H9 (cell line): ENCODE results near the gene CTNNA3. TPM values are rescaled to one million over a fixed set of nuclear protein-coding genes. Genes with fewer than 3 reads are reported as not detected.

ENCODE experiments used
- DNase-seq: peaks from one replicate; pipeline ENCODE4 v3.0.0-alpha.2; 2017
- H2AFZ ChIP-seq: one replicate; pipeline ENCODE4 v1.6.1; 2013; ENCODE audit warnings: mild to moderate bottlenecking, low read length, control low read depth, moderate library complexity
- H2AK5ac ChIP-seq: 2 replicates; pipeline ENCODE4 v1.6.1; 2013; ENCODE audit warnings: low read length, control low read depth, mixed read lengths; ENCODE audit not compliant: insufficient read length
- H2BK120ac ChIP-seq: one replicate; pipeline ENCODE4 v1.6.1; 2013; ENCODE audit warnings: low read depth, mild to moderate bottlenecking, low read length, control low read depth, inconsistent platforms; ENCODE audit not compliant: poor library complexity, severe bottlenecking
- H2BK12ac ChIP-seq: 2 replicates; pipeline ENCODE4 v1.6.1; 2013; ENCODE audit warnings: low read length, control low read depth, mixed read lengths, low read depth; ENCODE audit not compliant: insufficient read length
- H2BK15ac ChIP-seq: 2 replicates; pipeline ENCODE4 v1.6.1; 2013; ENCODE audit warnings: low read depth, low read length, control low read depth
- H2BK20ac ChIP-seq: one replicate; pipeline ENCODE4 v1.6.1; 2013; ENCODE audit warnings: low read depth, mild to moderate bottlenecking, low read length, control low read depth, inconsistent platforms; ENCODE audit not compliant: poor library complexity, severe bottlenecking
- H2BK5ac ChIP-seq: 2 replicates; pipeline ENCODE4 v1.6.1; 2013; ENCODE audit warnings: low read length, control low read depth, mixed read lengths; ENCODE audit not compliant: insufficient read length
- H3K14ac ChIP-seq: 2 replicates; pipeline ENCODE4 v1.6.1; 2013; ENCODE audit warnings: low read length, control low read depth; ENCODE audit not compliant: insufficient read depth
- H3K18ac ChIP-seq: 2 replicates; pipeline ENCODE4 v1.6.1; 2013; ENCODE audit warnings: low read depth, mild to moderate bottlenecking, mixed read lengths, low read length, control low read depth; ENCODE audit not compliant: insufficient read length
- H3K23ac ChIP-seq: 2 replicates; pipeline ENCODE4 v1.6.1; 2013; ENCODE audit warnings: low read length, control low read depth, mixed read lengths, low read depth; ENCODE audit not compliant: insufficient read length
- H3K23me2 ChIP-seq: 2 replicates; pipeline ENCODE4 v1.6.1; 2013; ENCODE audit warnings: low read depth, mild to moderate bottlenecking, mixed read lengths, low read length, control low read depth; ENCODE audit not compliant: insufficient read length, poor library complexity, severe bottlenecking
- H3K27ac ChIP-seq: 2 replicates; pipeline ENCODE4 v1.5.1; 2013; ENCODE audit warnings: low read length, control low read depth, mixed read lengths, low read depth; ENCODE audit not compliant: insufficient read length
- H3K27me3 ChIP-seq: 2 replicates; pipeline ENCODE4 v1.6.1; 2013; ENCODE audit warnings: low read length, control low read depth, inconsistent platforms; ENCODE audit not compliant: insufficient read depth
- H3K4ac ChIP-seq: 2 replicates; pipeline ENCODE4 v1.6.1; 2013; ENCODE audit warnings: low read depth, mild to moderate bottlenecking, control low read depth, inconsistent platforms, low read length, moderate library complexity
- H3K4me1 ChIP-seq: 2 replicates; pipeline ENCODE4 v1.6.1; 2013; ENCODE audit warnings: low read length, control low read depth, inconsistent platforms; ENCODE audit not compliant: insufficient read depth
- H3K4me2 ChIP-seq: 2 replicates; pipeline ENCODE4 v1.6.1; 2013; ENCODE audit warnings: low read length, control low read depth, mixed read lengths; ENCODE audit not compliant: insufficient read length, insufficient read depth
- H3K56ac ChIP-seq: 2 replicates; pipeline ENCODE4 v1.6.1; 2013; ENCODE audit warnings: low read depth, mild to moderate bottlenecking, mixed read lengths, low read length, control low read depth; ENCODE audit not compliant: insufficient read length
- H3K79me1 ChIP-seq: 2 replicates; pipeline ENCODE4 v1.6.1; 2013; ENCODE audit warnings: low read depth, mild to moderate bottlenecking, moderate library complexity, low read length, control low read depth, inconsistent platforms; ENCODE audit not compliant: insufficient read depth, poor library complexity, severe bottlenecking
- H3K79me2 ChIP-seq: 2 replicates; pipeline ENCODE4 v1.6.1; 2013; ENCODE audit warnings: low read length, control low read depth, inconsistent platforms; ENCODE audit not compliant: insufficient read depth
- H3K9ac ChIP-seq: 2 replicates; pipeline ENCODE4 v1.6.1; 2013; ENCODE audit warnings: low read length, control low read depth, mixed read lengths; ENCODE audit not compliant: insufficient read length; ENCODE audit errors: extremely low read depth
- H3K9me3 ChIP-seq: one replicate; pipeline ENCODE4 v1.6.1; 2013; ENCODE audit warnings: low read depth, low read length, inconsistent platforms; ENCODE audit not compliant: control insufficient read depth
- H3T11ph ChIP-seq: one replicate; pipeline ENCODE4 v1.6.1; 2013; ENCODE audit warnings: mild to moderate bottlenecking, low read length, control low read depth, inconsistent platforms
- H4K20me1 ChIP-seq: one replicate; pipeline ENCODE4 v1.6.1; 2013; ENCODE audit not compliant: control insufficient read depth, insufficient read length, insufficient read depth
- H4K5ac ChIP-seq: 2 replicates; pipeline ENCODE4 v1.6.1; 2013; ENCODE audit warnings: low read depth, mild to moderate bottlenecking, mixed read lengths, low read length, control low read depth; ENCODE audit not compliant: insufficient read length
- H4K8ac ChIP-seq: replicated peaks from 2 replicates; pipeline ENCODE4 v1.6.1; 2013; ENCODE audit warnings: low read length, control low read depth, mixed read lengths, low read depth; ENCODE audit not compliant: insufficient read length
- H4K91ac ChIP-seq: 2 replicates; pipeline ENCODE4 v1.6.1; 2013; ENCODE audit warnings: low read depth, mild to moderate bottlenecking, moderate library complexity, mixed read lengths, low read length, control low read depth; ENCODE audit not compliant: insufficient read length
- H3K27ac Mint-ChIP-seq, 3 experiments: 2 replicates in 2 of 3; 3 replicates in 1 of 3; pipeline ENCODE4 v1.8.0; 2020 to 2021; ENCODE audit warnings: mixed read lengths in 3 of 3, mild to moderate bottlenecking in 1 of 3, moderate library complexity in 1 of 3
- H3K27me3 Mint-ChIP-seq: 2 replicates; pipeline ENCODE4 v1.8.0; 2021; ENCODE audit warnings: low read depth, mild to moderate bottlenecking, moderate library complexity, mixed read lengths
- H3K36me3 Mint-ChIP-seq, 3 experiments: 2 replicates in 2 of 3; 3 replicates in 1 of 3; pipeline ENCODE4 v1.8.0; 2020 to 2021; ENCODE audit warnings: low read depth in 3 of 3, mixed read lengths in 3 of 3; ENCODE audit not compliant: insufficient read depth in 1 of 3
- H3K4me1 Mint-ChIP-seq, 2 experiments: 2 replicates each; pipeline ENCODE4 v1.8.0; 2020; ENCODE audit warnings: mixed read lengths in 2 of 2
- H3K4me3 Mint-ChIP-seq, 2 experiments: 2 replicates in 1 of 2; 3 replicates in 1 of 2; pipeline ENCODE4 v1.8.0; 2020 to 2021; ENCODE audit warnings: mild to moderate bottlenecking in 2 of 2, mixed read lengths in 2 of 2, moderate library complexity in 1 of 2
- H3K9me3 Mint-ChIP-seq, 2 experiments: 2 replicates in 1 of 2; 3 replicates in 1 of 2; pipeline ENCODE4 v1.8.0; 2020; ENCODE audit warnings: mild to moderate bottlenecking in 2 of 2, mixed read lengths in 2 of 2, moderate library complexity in 1 of 2
- WGBS: extraction: QIAGEN DNeasy Blood & Tissue Kit; methylation state at CpG from one replicate; pipeline ENCODE4 v1.1.7; 2013; ENCODE audit warnings: missing lambda C conversion rate, low lambda C conversion rate, mixed read lengths; ENCODE audit not compliant: insufficient read length; ENCODE audit errors: extremely low coverage; 5-methylcytosine and 5-hydroxymethylcytosine counted together
- total RNA-seq: library from RNA; stranded (reverse); gene quantifications from 2 replicates; pipeline ENCODE4 v1.2.1, GENCODE V29; 2021
- TF ChIP-seq, protein P1 (sequence below): fragments of 200-600 bp; sonication (generic); conservative IDR thresholded peaks from 3 replicates; pipeline ENCODE4 v1.8.0; 2021; ENCODE audit warnings: antibody characterized with exemption, mild to moderate bottlenecking

The CTNNA3 gene
- total RNA-seq, 1 experiment from 2014 or later: 3.3 TPM

DNA sequence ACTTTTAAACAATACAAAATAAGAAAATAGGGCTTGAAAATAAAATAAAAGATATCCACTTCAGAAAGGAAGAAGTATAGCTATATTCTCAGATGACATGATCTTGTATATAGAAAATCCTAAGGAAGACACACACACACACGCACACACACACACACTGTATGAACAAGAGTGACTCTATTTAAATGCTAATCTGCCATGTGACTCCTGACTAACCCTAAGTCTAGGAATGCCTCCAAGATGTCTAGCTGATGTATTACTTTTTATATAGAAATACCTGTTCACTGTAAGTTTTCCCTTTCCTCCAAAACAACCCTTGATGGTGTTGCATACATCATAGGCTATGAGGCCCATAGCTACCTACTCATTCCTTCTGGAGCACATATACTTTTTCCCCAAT, 943.3 kb downstream of the CTNNA3 start:
- Histone ChIP-seq H3K9ac (no peak overlapping the region), H3K79me1 (no peaks in the 10 kb centered on the region), H3K9me3 (no peaks in the 10 kb centered on the region), H3K27me3 (no peaks in the 10 kb centered on the region), H3K4me2 (no peak overlapping the region), H3K18ac (no peak overlapping the region), H4K8ac (no peak overlapping the region), H4K91ac (no peak overlapping the region), H3K79me2 (no peaks in the 10 kb centered on the region), H3K23ac (no peak overlapping the region), H3K4me1 (no peaks in the 10 kb centered on the region), H3K56ac (no peak overlapping the region), H3T11ph (no peak overlapping the region), H2BK120ac (no peak overlapping the region), H2BK5ac (no peak overlapping the region), H3K4ac (no peak overlapping the region), H2BK12ac (no peak overlapping the region), H2BK15ac (no peak overlapping the region), H4K20me1 (no peaks in the 10 kb centered on the region), H3K14ac (no peak overlapping the region), H2BK20ac (no peak overlapping the region), H3K23me2 (no peaks in the 10 kb centered on the region), H2AK5ac (no peak overlapping the region), H2AFZ (no peak overlapping the region), H4K5ac (no peak overlapping the region), H3K27ac (no peak overlapping the region)
- TF ChIP-seq, protein P1, sequence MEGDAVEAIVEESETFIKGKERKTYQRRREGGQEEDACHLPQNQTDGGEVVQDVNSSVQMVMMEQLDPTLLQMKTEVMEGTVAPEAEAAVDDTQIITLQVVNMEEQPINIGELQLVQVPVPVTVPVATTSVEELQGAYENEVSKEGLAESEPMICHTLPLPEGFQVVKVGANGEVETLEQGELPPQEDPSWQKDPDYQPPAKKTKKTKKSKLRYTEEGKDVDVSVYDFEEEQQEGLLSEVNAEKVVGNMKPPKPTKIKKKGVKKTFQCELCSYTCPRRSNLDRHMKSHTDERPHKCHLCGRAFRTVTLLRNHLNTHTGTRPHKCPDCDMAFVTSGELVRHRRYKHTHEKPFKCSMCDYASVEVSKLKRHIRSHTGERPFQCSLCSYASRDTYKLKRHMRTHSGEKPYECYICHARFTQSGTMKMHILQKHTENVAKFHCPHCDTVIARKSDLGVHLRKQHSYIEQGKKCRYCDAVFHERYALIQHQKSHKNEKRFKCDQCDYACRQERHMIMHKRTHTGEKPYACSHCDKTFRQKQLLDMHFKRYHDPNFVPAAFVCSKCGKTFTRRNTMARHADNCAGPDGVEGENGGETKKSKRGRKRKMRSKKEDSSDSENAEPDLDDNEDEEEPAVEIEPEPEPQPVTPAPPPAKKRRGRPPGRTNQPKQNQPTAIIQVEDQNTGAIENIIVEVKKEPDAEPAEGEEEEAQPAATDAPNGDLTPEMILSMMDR: no peak
- H3K4me1 Mint-ChIP-seq: no peaks in the 10 kb centered on the region
- no peaks in the 10 kb centered on the region for H3K27me3 Mint-ChIP-seq
- WGBS: no CpG with 5 or more reads among the region's 1 CpG
- no peak for DNase-seq
- no peaks in the 10 kb centered on the region for H3K9me3 Mint-ChIP-seq
- no peak overlapping the region for H3K4me3 Mint-ChIP-seq
- no peak overlapping the region for H3K27ac Mint-ChIP-seq
- H3K36me3 Mint-ChIP-seq: no peaks in the 10 kb centered on the region; a peak in 1 of 7 replicates
